Measurements from ENCODE around the gene NUCKS1. TPM values are rescaled to one million over a fixed set of nuclear protein-coding genes. Genes with fewer than 3 reads are reported as not detected.
"Not testable (repeated sequence)": the region's sequence is repeated elsewhere in the genome, so short reads cannot be mapped to it uniquely, and the experiment has no call there.

Gene NUCKS1
- total RNA-seq, 1 experiment from 2014 or later, result 427 TPM

DNA sequence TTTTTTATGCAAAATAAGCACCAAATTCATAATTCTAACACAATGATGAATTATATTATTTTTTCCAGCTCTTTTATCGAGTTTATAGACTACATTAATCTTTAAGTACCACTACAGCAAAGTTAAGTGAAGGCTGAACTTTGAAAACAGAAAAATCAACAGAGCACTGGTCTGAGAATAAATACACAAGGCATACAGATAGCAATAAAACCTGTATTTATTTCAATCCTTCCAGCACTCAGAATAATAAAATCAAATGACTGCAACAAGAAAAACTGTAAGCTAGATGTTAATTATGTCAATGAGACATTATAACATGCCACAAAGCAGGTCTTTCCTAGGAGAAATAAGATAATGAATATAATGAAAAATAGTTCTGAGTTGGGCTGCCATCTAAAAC is 24.5 kb downstream of the NUCKS1 start:
- DNase-seq, result no peak
- no CpG with 5 or more reads among the region's 1 CpG for WGBS (ENCODE audit: extremely low coverage, insufficient read length, low lambda C conversion rate)
- no peak overlapping the region; a peak in 2 of 7 replicates for H3K27ac Mint-ChIP-seq

DNA sequence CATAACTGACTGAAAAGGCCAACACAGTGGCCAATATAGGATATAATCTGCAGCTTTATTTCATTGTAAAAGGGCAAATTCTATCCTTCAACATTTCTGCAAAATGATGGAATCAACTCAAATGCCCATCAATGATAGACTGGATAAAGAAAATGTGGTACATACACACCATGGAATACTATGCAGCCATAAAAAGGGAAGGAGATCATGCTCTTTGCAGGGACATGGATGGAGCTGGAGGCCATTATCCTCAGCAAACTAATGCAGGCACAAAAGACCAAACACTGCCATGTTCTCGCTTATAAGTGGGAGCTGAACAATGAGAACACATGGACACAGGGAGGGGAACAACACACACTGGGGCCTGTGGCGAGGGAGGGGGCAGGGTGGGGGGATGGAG is 29.2 kb downstream of the NUCKS1 start:
- H3K23me2 ChIP-seq (ENCODE audit: insufficient read length, low read depth, low read length, poor library complexity, severe bottlenecking); H3K23ac ChIP-seq (ENCODE audit: insufficient read length, low read depth, low read length); H4K5ac ChIP-seq (ENCODE audit: insufficient read length, low read depth, low read length); H3K79me2 ChIP-seq (ENCODE audit: insufficient read depth, low read length); H2AFZ ChIP-seq (ENCODE audit: low read length); H2BK120ac ChIP-seq (ENCODE audit: low read depth, low read length, poor library complexity, severe bottlenecking); DNase-seq; H2AK5ac ChIP-seq (ENCODE audit: insufficient read length, low read length); H2BK20ac ChIP-seq (ENCODE audit: low read depth, low read length, poor library complexity, severe bottlenecking); H3T11ph ChIP-seq (ENCODE audit: low read length); H2BK15ac ChIP-seq (ENCODE audit: low read depth, low read length); H2BK12ac ChIP-seq (ENCODE audit: insufficient read length, low read depth, low read length); H4K20me1 ChIP-seq (ENCODE audit: control insufficient read depth, insufficient read depth, insufficient read length); H3K9me3 ChIP-seq (ENCODE audit: control insufficient read depth, low read depth, low read length); H3K27ac ChIP-seq (ENCODE audit: insufficient read length, low read depth, low read length); H3K27ac Mint-ChIP-seq; H2BK5ac ChIP-seq (ENCODE audit: insufficient read length, low read length); H3K4me1 ChIP-seq (ENCODE audit: insufficient read depth, low read length); H3K4me3 Mint-ChIP-seq; H3K27me3 ChIP-seq (ENCODE audit: insufficient read depth, low read length); H3K18ac ChIP-seq (ENCODE audit: insufficient read length, low read depth, low read length); H4K91ac ChIP-seq (ENCODE audit: insufficient read length, low read depth, low read length); H3K79me1 ChIP-seq (ENCODE audit: insufficient read depth, low read depth, low read length, poor library complexity, severe bottlenecking); H3K4ac ChIP-seq (ENCODE audit: low read depth, low read length); H3K14ac ChIP-seq (ENCODE audit: insufficient read depth, low read length); H3K9me3 Mint-ChIP-seq; H4K8ac ChIP-seq (replicated peaks; ENCODE audit: insufficient read length, low read depth, low read length); H3K9ac ChIP-seq (ENCODE audit: extremely low read depth, insufficient read length, low read length); H3K27me3 Mint-ChIP-seq (ENCODE audit: low read depth); H3K56ac ChIP-seq (ENCODE audit: insufficient read length, low read depth, low read length); H3K4me2 ChIP-seq (ENCODE audit: insufficient read depth, insufficient read length, low read length): not testable (repeated sequence)
- no CpG with 5 or more reads among the region's 2 CpGs for WGBS (ENCODE audit: extremely low coverage, insufficient read length, low lambda C conversion rate)
- peaks cover 41 to 91% (median 86%) of the 10 kb centered on the region in 3 experiments for H3K36me3 Mint-ChIP-seq (ENCODE audit: insufficient read depth in 1 of 3, low read depth in 3 of 3)
- H3K4me1 Mint-ChIP-seq, result peaks cover 5 to 10% of the 10 kb centered on the region in 2 experiments; a peak in 3 of 4 replicates

More for the DNA sequence above, 24.5 kb downstream of the NUCKS1 start:
- no peaks in the 10 kb centered on the region for H3K27me3 ChIP-seq (ENCODE audit: insufficient read depth, low read length)
- no peak overlapping the region for H2BK5ac ChIP-seq (ENCODE audit: insufficient read length, low read length)
- H3K4me2 ChIP-seq (ENCODE audit: insufficient read depth, insufficient read length, low read length), result no peak overlapping the region
- H2AFZ ChIP-seq (ENCODE audit: low read length), result no peak overlapping the region
- H2AK5ac ChIP-seq (ENCODE audit: insufficient read length, low read length), result no peak overlapping the region
- no peaks in the 10 kb centered on the region for H3K9me3 Mint-ChIP-seq
- no peaks in the 10 kb centered on the region for H3K27me3 Mint-ChIP-seq (ENCODE audit: low read depth)
- H4K91ac ChIP-seq (ENCODE audit: insufficient read length, low read depth, low read length), result no peak overlapping the region
- no peak overlapping the region for H3K14ac ChIP-seq (ENCODE audit: insufficient read depth, low read length)
- H2BK15ac ChIP-seq (ENCODE audit: low read depth, low read length), result no peak overlapping the region
- H4K5ac ChIP-seq (ENCODE audit: insufficient read length, low read depth, low read length), result no peak overlapping the region
- no peak overlapping the region for H3K56ac ChIP-seq (ENCODE audit: insufficient read length, low read depth, low read length)
- no peak overlapping the region for H3K23ac ChIP-seq (ENCODE audit: insufficient read length, low read depth, low read length)
- no peaks in the 10 kb centered on the region for H3K4me1 Mint-ChIP-seq
- no peak overlapping the region for H3K18ac ChIP-seq (ENCODE audit: insufficient read length, low read depth, low read length)
- no peak overlapping the region for H2BK20ac ChIP-seq (ENCODE audit: low read depth, low read length, poor library complexity, severe bottlenecking)
- no peak overlapping the region for H3K27ac ChIP-seq (ENCODE audit: insufficient read length, low read depth, low read length)
- no peak overlapping the region for H3K9ac ChIP-seq (ENCODE audit: extremely low read depth, insufficient read length, low read length)
- no peak overlapping the region for H3T11ph ChIP-seq (ENCODE audit: low read length)
- no peaks in the 10 kb centered on the region; the same call in 1 of the 2 replicates for H3K79me2 ChIP-seq (ENCODE audit: insufficient read depth, low read length)
- no peaks in the 10 kb centered on the region for H3K9me3 ChIP-seq (ENCODE audit: control insufficient read depth, low read depth, low read length)
- H3K4me1 ChIP-seq (ENCODE audit: insufficient read depth, low read length), result no peaks in the 10 kb centered on the region; the same call in 1 of the 2 replicates
- H3K36me3 Mint-ChIP-seq (ENCODE audit: insufficient read depth in 1 of 3, low read depth in 3 of 3), result peaks cover 34 to 83% (median 75%) of the 10 kb centered on the region in 3 experiments
- H4K20me1 ChIP-seq (ENCODE audit: control insufficient read depth, insufficient read depth, insufficient read length), result no peaks in the 10 kb centered on the region
- H3K4ac ChIP-seq (ENCODE audit: low read depth, low read length), result no peak overlapping the region
- H4K8ac ChIP-seq (replicated peaks; ENCODE audit: insufficient read length, low read depth, low read length), result no peak overlapping the region
- no peak overlapping the region for H2BK12ac ChIP-seq (ENCODE audit: insufficient read length, low read depth, low read length)
- no peak overlapping the region for H2BK120ac ChIP-seq (ENCODE audit: low read depth, low read length, poor library complexity, severe bottlenecking)
- H3K79me1 ChIP-seq (ENCODE audit: insufficient read depth, low read depth, low read length, poor library complexity, severe bottlenecking), result no peaks in the 10 kb centered on the region
- TF ChIP-seq, protein P1, sequence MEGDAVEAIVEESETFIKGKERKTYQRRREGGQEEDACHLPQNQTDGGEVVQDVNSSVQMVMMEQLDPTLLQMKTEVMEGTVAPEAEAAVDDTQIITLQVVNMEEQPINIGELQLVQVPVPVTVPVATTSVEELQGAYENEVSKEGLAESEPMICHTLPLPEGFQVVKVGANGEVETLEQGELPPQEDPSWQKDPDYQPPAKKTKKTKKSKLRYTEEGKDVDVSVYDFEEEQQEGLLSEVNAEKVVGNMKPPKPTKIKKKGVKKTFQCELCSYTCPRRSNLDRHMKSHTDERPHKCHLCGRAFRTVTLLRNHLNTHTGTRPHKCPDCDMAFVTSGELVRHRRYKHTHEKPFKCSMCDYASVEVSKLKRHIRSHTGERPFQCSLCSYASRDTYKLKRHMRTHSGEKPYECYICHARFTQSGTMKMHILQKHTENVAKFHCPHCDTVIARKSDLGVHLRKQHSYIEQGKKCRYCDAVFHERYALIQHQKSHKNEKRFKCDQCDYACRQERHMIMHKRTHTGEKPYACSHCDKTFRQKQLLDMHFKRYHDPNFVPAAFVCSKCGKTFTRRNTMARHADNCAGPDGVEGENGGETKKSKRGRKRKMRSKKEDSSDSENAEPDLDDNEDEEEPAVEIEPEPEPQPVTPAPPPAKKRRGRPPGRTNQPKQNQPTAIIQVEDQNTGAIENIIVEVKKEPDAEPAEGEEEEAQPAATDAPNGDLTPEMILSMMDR (conservative IDR thresholded peaks at IDR 0.05), result no peak
- no peaks in the 10 kb centered on the region for H3K23me2 ChIP-seq (ENCODE audit: insufficient read length, low read depth, low read length, poor library complexity, severe bottlenecking)
- no peak overlapping the region for H3K4me3 Mint-ChIP-seq

Data from H9 (cell line).